Esophagus squamous epithelium (tissue), 4 donors: ENCODE results near the gene ASB2.

ENCODE experiments used
- CTCF ChIP-seq, 6 experiments: fragments of 450-650 bp in 4 of 6; fragments of 200-600 bp in 2 of 6; sonication (generic) in 2 of 6; IDR thresholded peaks; one replicate each; pipeline ENCODE4 v1.5.1; 2016 to 2019; ENCODE audit warnings: antibody characterized with exemption in 6 of 6, mild to moderate bottlenecking in 4 of 6, moderate library complexity in 4 of 6
- POLR2A ChIP-seq, 4 donors: fragments of 450-650 bp; IDR thresholded peaks; one replicate each; pipeline ENCODE4 v1.6.1; 2017; ENCODE audit warnings: antibody characterized with exemption in 4 of 4, mild to moderate bottlenecking in 4 of 4, moderate library complexity in 3 of 4

- TF ChIP-seq POLR2A (IDR thresholded peaks at IDR 0.05) (no peak), CTCF (IDR thresholded peaks at IDR 0.05) (no peak)
These were observed 12.1 kb downstream of the ASB2 start for GRCh38 chr14:93964281-93964680.
